ENCODE measurements around the gene KIAA0930.

KIAA0930 gene

DNA sequence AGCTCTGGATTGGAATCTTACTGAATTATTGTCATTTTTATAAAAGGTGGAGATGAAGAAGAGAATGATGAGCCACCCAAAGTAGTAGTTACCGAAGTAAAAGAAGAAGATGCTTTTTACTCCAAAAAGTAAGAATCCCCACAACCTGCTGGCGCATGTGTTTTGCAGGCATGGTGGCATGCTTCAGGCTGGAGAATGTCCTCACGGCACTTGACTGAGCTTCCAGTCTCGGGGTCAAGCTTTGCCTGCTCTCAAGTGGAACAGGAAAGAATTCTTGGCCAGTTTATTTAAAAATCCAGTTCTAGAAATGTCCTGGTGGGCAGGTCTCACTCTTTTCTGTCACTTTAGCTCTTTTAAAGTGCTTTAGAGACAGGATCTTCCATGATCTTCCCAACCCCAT, 59.5 kb downstream of the KIAA0930 start:
- H3K9ac ChIP-seq (ENCODE audit: low read length) = no peak overlapping the region
- no peak overlapping the region for H2AFZ ChIP-seq (ENCODE audit: low read length)
- H4K20me1 ChIP-seq (ENCODE audit: insufficient read depth, low read length) = no peaks in the 10 kb centered on the region
- no peaks in the 10 kb centered on the region for H3K4me1 ChIP-seq (ENCODE audit: insufficient read depth, low read length, severe bottlenecking)
- no peaks in the 10 kb centered on the region for H3F3A ChIP-seq (ENCODE audit: insufficient read depth, low read length)
- TF ChIP-seq EZH2 (IDR thresholded peaks at IDR 0.05; ENCODE audit: borderline replicate concordance, low read length) = no peak
- TF ChIP-seq, protein P1, sequence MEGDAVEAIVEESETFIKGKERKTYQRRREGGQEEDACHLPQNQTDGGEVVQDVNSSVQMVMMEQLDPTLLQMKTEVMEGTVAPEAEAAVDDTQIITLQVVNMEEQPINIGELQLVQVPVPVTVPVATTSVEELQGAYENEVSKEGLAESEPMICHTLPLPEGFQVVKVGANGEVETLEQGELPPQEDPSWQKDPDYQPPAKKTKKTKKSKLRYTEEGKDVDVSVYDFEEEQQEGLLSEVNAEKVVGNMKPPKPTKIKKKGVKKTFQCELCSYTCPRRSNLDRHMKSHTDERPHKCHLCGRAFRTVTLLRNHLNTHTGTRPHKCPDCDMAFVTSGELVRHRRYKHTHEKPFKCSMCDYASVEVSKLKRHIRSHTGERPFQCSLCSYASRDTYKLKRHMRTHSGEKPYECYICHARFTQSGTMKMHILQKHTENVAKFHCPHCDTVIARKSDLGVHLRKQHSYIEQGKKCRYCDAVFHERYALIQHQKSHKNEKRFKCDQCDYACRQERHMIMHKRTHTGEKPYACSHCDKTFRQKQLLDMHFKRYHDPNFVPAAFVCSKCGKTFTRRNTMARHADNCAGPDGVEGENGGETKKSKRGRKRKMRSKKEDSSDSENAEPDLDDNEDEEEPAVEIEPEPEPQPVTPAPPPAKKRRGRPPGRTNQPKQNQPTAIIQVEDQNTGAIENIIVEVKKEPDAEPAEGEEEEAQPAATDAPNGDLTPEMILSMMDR (IDR thresholded peaks at IDR 0.05; ENCODE audit: low read length) = no peak
- peaks cover 92% of the 10 kb centered on the region for H3K36me3 ChIP-seq (ENCODE audit: insufficient read depth, low read length)
- no peaks in the 10 kb centered on the region for H3K27me3 ChIP-seq (ENCODE audit: insufficient read depth, low read length)
- no peaks in the 10 kb centered on the region for H3K9me2 ChIP-seq (ENCODE audit: low read depth, low read length)
- no peaks in the 10 kb centered on the region for H3K9me3 ChIP-seq (ENCODE audit: low read length)
- H3K27ac ChIP-seq (ENCODE audit: low read depth, low read length, poor library complexity, severe bottlenecking) = no peak overlapping the region
- no peak overlapping the region for H3K4me2 ChIP-seq (ENCODE audit: low read length)
- 0 out of 2 replicates have a peak, but pooled peaks cover 3% of the 10 kb centered on the region for H3K79me2 ChIP-seq (ENCODE audit: insufficient read depth, low read length)
- H3K4me3 ChIP-seq (ENCODE audit: low read depth, low read length, poor library complexity, severe bottlenecking) = no peak overlapping the region

DNA sequence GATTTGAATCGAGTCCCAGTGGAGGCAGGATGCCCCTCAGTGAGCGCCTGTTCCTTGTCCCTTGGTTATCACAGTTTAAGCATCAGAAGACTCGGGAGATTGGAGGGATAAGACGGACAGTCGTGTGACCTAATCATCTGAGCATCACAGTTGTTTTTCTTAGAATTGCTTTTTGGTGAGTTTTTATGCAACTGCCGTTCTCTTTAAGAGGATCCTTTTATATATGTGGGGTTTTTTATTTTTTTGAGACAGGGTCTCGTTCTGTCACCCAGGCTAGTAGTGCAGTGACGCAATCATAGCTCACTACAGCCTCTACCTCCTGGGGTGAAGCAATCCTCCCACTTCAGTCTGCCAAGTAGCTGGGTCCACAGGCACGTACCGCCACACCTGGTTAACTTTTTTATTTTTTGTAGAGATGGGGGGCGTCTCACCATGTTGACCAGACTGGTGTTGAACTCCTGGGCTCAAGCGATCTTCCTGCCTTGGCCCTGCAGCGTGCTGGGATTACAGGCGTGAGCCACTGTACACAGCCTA, 60.5 kb downstream of the KIAA0930 start:
- Histone ChIP-seq H3K36me3 (ENCODE audit: insufficient read depth, low read length) (peaks cover 92% of the 10 kb centered on the region), H3K79me2 (ENCODE audit: insufficient read depth, low read length) (0 out of 2 replicates have a peak, but pooled peaks cover 4% of the 10 kb centered on the region), H3K27me3 (ENCODE audit: insufficient read depth, low read length) (no peaks in the 10 kb centered on the region)

DNA sequence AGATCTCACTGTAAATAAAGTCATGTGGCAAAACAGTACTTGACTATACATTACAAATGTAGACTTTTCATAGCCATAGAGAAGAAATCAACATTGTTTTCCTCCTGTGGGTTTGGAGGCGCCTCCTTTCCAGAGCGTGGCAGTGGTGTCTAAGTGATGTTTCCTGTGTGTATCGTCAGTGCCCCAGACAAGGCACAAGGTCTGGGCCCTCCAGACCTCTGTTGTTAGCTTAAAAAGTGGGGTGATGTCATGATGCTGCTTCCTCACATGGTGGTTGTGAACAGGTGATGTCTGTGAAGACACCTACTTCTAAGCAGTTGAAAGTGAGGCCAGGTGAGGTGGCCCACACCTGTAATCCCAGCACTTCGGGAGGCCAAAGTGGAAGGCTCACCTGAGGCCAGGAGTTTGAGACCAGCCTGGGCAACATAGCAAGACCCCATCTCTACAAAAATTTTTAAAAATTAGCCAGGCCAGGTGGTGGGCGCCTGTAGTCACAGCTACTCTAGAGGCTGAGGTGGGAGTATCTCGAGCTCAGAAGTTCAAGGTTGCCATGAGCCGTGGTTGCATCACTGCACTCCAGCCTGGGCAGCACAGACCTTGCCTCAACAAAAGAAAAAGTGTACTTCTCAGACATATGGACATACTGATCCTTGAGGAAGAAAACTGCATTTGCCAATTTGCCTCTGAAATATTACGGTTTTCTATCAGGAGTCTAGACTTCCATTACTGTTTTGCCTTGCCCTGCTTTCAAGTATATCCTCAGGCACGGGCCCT, 61.2 kb downstream of the KIAA0930 start:
- Histone ChIP-seq H4K20me1 (ENCODE audit: insufficient read depth, low read length) (no peaks in the 10 kb centered on the region), H3K9me3 (ENCODE audit: low read length) (no peaks in the 10 kb centered on the region), H3K27me3 (ENCODE audit: insufficient read depth, low read length) (no peaks in the 10 kb centered on the region), H3K4me3 (ENCODE audit: low read depth, low read length, poor library complexity, severe bottlenecking) (no peak overlapping the region), H3K27ac (ENCODE audit: low read depth, low read length, poor library complexity, severe bottlenecking) (no peak overlapping the region), H3K4me1 (ENCODE audit: insufficient read depth, low read length, severe bottlenecking) (no peaks in the 10 kb centered on the region), H2AFZ (ENCODE audit: low read length) (no peak overlapping the region), H3K36me3 (ENCODE audit: insufficient read depth, low read length) (peaks cover 92% of the 10 kb centered on the region), H3K79me2 (ENCODE audit: insufficient read depth, low read length) (peaks cover 7% of the 10 kb centered on the region), H3F3A (ENCODE audit: insufficient read depth, low read length) (no peaks in the 10 kb centered on the region), H3K9me2 (ENCODE audit: low read depth, low read length) (no peaks in the 10 kb centered on the region), H3K9ac (ENCODE audit: low read length) (no peak overlapping the region), H3K4me2 (ENCODE audit: low read length) (no peak overlapping the region)
- no peak for TF ChIP-seq EZH2 (IDR thresholded peaks at IDR 0.05; ENCODE audit: borderline replicate concordance, low read length)
- TF ChIP-seq, protein P1 (IDR thresholded peaks at IDR 0.05; ENCODE audit: low read length) = no peak

More for the DNA sequence above, 60.5 kb downstream of the KIAA0930 start:
- no peaks in the 10 kb centered on the region for H3F3A ChIP-seq (ENCODE audit: insufficient read depth, low read length)
- H3K9me3 ChIP-seq (ENCODE audit: low read length) = no peaks in the 10 kb centered on the region
- no peak overlapping the region for H3K4me3 ChIP-seq (ENCODE audit: low read depth, low read length, poor library complexity, severe bottlenecking)
- no peak overlapping the region for H3K27ac ChIP-seq (ENCODE audit: low read depth, low read length, poor library complexity, severe bottlenecking)
- H3K9ac ChIP-seq (ENCODE audit: low read length) = no peak overlapping the region
- H2AFZ ChIP-seq (ENCODE audit: low read length) = no peak overlapping the region
- H3K4me2 ChIP-seq (ENCODE audit: low read length) = no peak overlapping the region
- no peak for TF ChIP-seq EZH2 (IDR thresholded peaks at IDR 0.05; ENCODE audit: borderline replicate concordance, low read length)
- TF ChIP-seq, protein P1 (IDR thresholded peaks at IDR 0.05; ENCODE audit: low read length) = no peak
- no peaks in the 10 kb centered on the region for H4K20me1 ChIP-seq (ENCODE audit: insufficient read depth, low read length)
- no peaks in the 10 kb centered on the region for H3K4me1 ChIP-seq (ENCODE audit: insufficient read depth, low read length, severe bottlenecking)
- no peaks in the 10 kb centered on the region for H3K9me2 ChIP-seq (ENCODE audit: low read depth, low read length)
